Measurements from ENCODE around the gene TUBGCP2. TPM values are rescaled to one million over a fixed set of nuclear protein-coding genes. Genes with fewer than 3 reads are reported as not detected.

The TUBGCP2 gene
- total RNA-seq, 1 experiment from 2014 or later = 93.7 TPM

DNA sequence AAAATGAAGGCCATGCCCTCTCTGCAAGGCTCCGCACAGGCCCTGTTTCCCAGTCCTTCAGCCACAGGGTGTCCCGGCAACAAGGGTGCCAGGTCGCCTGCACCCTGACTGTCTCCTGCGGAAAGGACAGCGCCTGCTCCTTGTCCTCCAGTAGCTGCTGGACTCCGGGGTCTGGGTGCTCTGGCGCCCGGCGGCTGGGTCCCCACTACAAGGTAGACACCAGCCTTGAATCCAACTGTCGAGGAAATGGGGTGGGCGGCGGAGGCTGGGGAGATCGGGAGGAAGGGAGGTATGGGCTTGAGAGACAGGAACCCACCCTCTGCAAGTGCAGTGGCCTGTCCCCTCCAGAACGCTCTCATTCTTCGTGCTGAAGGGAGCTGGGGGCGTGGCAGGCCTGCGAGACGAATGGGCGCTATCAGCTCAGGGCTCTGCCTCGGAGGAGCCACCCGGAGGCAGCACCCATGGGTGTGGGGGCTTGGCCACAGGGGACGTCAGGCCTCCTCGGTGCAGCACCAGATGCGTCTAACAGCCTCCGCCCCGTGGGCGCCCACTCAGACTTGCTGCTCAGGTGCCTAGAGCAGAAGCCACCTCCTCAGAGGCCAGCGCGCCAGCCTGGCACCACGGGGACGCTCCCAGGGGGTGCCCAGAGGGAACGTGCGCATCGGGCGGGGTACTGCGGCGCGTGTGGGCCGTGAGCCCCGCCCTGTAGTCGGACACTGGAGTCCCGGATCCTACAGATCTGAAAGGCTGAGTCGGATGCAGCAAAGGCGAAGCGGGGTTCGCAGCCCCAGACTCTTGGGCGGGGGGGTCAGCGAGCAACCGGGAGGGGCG is 47.6 kb downstream of the TUBGCP2 start:
- Histone ChIP-seq H3K9me3 (ENCODE audit: control insufficient read depth, insufficient read depth, low read depth, low read length) (no peaks in the 10 kb centered on the region), H3K4me1 (ENCODE audit: control insufficient read depth, insufficient read depth, low read length) (peaks cover 45% of the 10 kb centered on the region), H3K27me3 (ENCODE audit: control insufficient read depth, insufficient read depth, low read length) (no peaks in the 10 kb centered on the region), H3K36me3 (ENCODE audit: control insufficient read depth, insufficient read depth, low read length) (no peaks in the 10 kb centered on the region), H3K27ac (ENCODE audit: low read length) (peak overlapping the region; percentile 85), H3K4me3 (ENCODE audit: low read depth in 2 of 2, low read length in 2 of 2) (peak overlapping the region; percentile 56 to 58)
- no peak for DNase-seq (ENCODE audit: low read depth, low spot score)
- no TSS peak for BruUV-seq (replicated peaks)
- ATAC-seq = peak; percentile 55
- intact Hi-C loops (cut with micrococcal nuclease; ENCODE audit: unreplicated experiment) = no loop called here
- in situ Hi-C loops (cut with HindIII; ENCODE audit: low pct_unique_long_range_greater_than_20kb, low sequenced_read_pairs) = no loop called here
- ChIA-PET POLR2A (interaction anchor here (0.8 kb wide), 1 partner anchor 121 kb away, joined by 3 read pairs; no protein-coding TSS in a partner anchor), CTCF (no interaction called here)
- TF ChIP-seq, protein P1, sequence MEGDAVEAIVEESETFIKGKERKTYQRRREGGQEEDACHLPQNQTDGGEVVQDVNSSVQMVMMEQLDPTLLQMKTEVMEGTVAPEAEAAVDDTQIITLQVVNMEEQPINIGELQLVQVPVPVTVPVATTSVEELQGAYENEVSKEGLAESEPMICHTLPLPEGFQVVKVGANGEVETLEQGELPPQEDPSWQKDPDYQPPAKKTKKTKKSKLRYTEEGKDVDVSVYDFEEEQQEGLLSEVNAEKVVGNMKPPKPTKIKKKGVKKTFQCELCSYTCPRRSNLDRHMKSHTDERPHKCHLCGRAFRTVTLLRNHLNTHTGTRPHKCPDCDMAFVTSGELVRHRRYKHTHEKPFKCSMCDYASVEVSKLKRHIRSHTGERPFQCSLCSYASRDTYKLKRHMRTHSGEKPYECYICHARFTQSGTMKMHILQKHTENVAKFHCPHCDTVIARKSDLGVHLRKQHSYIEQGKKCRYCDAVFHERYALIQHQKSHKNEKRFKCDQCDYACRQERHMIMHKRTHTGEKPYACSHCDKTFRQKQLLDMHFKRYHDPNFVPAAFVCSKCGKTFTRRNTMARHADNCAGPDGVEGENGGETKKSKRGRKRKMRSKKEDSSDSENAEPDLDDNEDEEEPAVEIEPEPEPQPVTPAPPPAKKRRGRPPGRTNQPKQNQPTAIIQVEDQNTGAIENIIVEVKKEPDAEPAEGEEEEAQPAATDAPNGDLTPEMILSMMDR (IDR thresholded peaks at IDR 0.05) = no peak
- TF ChIP-seq SIN3A (IDR thresholded peaks at IDR 0.05; ENCODE audit: borderline replicate concordance, insufficient read depth, low read depth, low read length) (no peak), TCF7L2 (IDR thresholded peaks at IDR 0.05; ENCODE audit: low read depth, low read length) (no peak), POLR2AphosphoS5 (IDR thresholded peaks at IDR 0.05; ENCODE audit: low read depth, low read length) (0 out of 2 replicates have a peak, but pooled peaks have one; percentile 1)
- TF ChIP-seq, protein P2, sequence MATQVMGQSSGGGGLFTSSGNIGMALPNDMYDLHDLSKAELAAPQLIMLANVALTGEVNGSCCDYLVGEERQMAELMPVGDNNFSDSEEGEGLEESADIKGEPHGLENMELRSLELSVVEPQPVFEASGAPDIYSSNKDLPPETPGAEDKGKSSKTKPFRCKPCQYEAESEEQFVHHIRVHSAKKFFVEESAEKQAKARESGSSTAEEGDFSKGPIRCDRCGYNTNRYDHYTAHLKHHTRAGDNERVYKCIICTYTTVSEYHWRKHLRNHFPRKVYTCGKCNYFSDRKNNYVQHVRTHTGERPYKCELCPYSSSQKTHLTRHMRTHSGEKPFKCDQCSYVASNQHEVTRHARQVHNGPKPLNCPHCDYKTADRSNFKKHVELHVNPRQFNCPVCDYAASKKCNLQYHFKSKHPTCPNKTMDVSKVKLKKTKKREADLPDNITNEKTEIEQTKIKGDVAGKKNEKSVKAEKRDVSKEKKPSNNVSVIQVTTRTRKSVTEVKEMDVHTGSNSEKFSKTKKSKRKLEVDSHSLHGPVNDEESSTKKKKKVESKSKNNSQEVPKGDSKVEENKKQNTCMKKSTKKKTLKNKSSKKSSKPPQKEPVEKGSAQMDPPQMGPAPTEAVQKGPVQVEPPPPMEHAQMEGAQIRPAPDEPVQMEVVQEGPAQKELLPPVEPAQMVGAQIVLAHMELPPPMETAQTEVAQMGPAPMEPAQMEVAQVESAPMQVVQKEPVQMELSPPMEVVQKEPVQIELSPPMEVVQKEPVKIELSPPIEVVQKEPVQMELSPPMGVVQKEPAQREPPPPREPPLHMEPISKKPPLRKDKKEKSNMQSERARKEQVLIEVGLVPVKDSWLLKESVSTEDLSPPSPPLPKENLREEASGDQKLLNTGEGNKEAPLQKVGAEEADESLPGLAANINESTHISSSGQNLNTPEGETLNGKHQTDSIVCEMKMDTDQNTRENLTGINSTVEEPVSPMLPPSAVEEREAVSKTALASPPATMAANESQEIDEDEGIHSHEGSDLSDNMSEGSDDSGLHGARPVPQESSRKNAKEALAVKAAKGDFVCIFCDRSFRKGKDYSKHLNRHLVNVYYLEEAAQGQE (IDR thresholded peaks at IDR 0.05; ENCODE audit: insufficient read depth in 1 of 2, low read depth in 2 of 2, low read length in 1 of 2) = 0 out of 4 replicates have a peak, but pooled peaks of 1 of the 2 experiments have one; percentile 41

DNA sequence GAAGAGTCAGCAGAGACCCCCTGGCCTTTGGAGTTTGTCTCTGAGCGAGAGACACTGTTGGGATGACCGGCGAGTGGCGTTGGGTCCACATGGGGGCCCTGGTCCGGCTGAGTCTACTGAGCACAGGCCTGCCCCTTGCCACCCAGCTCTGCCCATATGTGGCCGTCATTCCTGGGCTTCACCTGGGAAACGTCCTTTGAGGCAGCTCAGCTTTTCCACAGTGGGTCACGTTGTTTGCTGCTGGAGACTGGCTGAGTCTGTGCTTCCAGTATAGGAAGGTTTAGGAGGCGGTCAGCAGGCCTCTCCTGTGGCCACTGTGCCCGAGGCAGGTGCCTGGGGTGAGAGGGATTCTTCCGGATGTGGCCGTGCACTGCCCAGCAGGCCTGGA is 49.1 kb downstream of the TUBGCP2 start:
- no TSS peak for BruUV-seq (replicated peaks)

More for the DNA sequence above, 49.1 kb downstream of the TUBGCP2 start:
- ChIA-PET CTCF (interaction anchor here (0.5 to 1.4 kb wide), 2 partner anchors 32 to 116 kb away, joined by 4 read pairs; no protein-coding TSS in a partner anchor), POLR2A (no interaction called here)
- ATAC-seq (peak; percentile 27), DNase-seq (ENCODE audit: low read depth, low spot score) (no peak)
- in situ Hi-C loops (cut with HindIII; ENCODE audit: low pct_unique_long_range_greater_than_20kb, low sequenced_read_pairs) = no loop called here
- TF ChIP-seq TCF7L2 (IDR thresholded peaks at IDR 0.05; ENCODE audit: low read depth, low read length) (no peak), POLR2AphosphoS5 (IDR thresholded peaks at IDR 0.05; ENCODE audit: low read depth, low read length) (no peak)
- TF ChIP-seq, protein P2 (IDR thresholded peaks at IDR 0.05; ENCODE audit: insufficient read depth in 1 of 2, low read depth in 2 of 2, low read length in 1 of 2) = no peak
- TF ChIP-seq, protein P1 (IDR thresholded peaks at IDR 0.05) = no peak
- H3K4me1 ChIP-seq (ENCODE audit: control insufficient read depth, insufficient read depth, low read length) = peaks cover 45% of the 10 kb centered on the region
- no peak overlapping the region for H3K4me3 ChIP-seq (ENCODE audit: low read depth in 2 of 2, low read length in 2 of 2)
- H3K9me3 ChIP-seq (ENCODE audit: control insufficient read depth, insufficient read depth, low read depth, low read length) = no peaks in the 10 kb centered on the region
- peak overlapping the region; percentile 4 for H3K27ac ChIP-seq (ENCODE audit: low read length)
- no peaks in the 10 kb centered on the region for H3K36me3 ChIP-seq (ENCODE audit: control insufficient read depth, insufficient read depth, low read length)
- intact Hi-C loops (cut with micrococcal nuclease; ENCODE audit: unreplicated experiment) = no loop called here
- no peaks in the 10 kb centered on the region for H3K27me3 ChIP-seq (ENCODE audit: control insufficient read depth, insufficient read depth, low read length)
